Measurements from ENCODE around the gene GRIK3.

The GRIK3 gene

DNA sequence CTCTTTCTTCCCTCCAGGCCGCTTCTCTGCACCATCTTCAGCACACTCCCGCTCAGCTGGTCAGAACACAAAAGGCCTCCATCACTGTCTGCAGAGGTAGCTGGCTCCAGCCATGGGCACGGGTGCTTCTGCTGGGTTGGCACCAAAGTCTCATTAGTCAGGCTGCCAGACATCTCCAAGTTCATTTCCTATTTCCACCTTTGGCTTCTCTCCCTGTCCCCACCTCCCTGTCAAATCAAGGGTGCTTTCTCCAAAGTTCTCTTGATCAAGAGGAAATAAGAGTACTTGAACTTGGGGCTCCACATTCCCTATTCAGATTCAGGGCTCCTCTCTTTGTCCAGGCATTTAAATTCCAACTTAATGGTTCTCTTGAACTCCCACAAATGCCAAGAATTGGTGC lies 33.9 kb upstream of the GRIK3 start:
- no peak for DNase-seq
- Histone ChIP-seq H3K4me1 (peaks cover 23% of the 10 kb centered on the region), H3K27me3 (no peaks in the 10 kb centered on the region), H3K36me3 (no peaks in the 10 kb centered on the region), H3K4me3 (ENCODE audit: low read depth, low read length) (no peak overlapping the region), H3K9me3 (no peaks in the 10 kb centered on the region)
- TF ChIP-seq, protein P1, sequence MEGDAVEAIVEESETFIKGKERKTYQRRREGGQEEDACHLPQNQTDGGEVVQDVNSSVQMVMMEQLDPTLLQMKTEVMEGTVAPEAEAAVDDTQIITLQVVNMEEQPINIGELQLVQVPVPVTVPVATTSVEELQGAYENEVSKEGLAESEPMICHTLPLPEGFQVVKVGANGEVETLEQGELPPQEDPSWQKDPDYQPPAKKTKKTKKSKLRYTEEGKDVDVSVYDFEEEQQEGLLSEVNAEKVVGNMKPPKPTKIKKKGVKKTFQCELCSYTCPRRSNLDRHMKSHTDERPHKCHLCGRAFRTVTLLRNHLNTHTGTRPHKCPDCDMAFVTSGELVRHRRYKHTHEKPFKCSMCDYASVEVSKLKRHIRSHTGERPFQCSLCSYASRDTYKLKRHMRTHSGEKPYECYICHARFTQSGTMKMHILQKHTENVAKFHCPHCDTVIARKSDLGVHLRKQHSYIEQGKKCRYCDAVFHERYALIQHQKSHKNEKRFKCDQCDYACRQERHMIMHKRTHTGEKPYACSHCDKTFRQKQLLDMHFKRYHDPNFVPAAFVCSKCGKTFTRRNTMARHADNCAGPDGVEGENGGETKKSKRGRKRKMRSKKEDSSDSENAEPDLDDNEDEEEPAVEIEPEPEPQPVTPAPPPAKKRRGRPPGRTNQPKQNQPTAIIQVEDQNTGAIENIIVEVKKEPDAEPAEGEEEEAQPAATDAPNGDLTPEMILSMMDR (IDR thresholded peaks at IDR 0.05; ENCODE audit: low read depth, low read length), result no peak

DNA sequence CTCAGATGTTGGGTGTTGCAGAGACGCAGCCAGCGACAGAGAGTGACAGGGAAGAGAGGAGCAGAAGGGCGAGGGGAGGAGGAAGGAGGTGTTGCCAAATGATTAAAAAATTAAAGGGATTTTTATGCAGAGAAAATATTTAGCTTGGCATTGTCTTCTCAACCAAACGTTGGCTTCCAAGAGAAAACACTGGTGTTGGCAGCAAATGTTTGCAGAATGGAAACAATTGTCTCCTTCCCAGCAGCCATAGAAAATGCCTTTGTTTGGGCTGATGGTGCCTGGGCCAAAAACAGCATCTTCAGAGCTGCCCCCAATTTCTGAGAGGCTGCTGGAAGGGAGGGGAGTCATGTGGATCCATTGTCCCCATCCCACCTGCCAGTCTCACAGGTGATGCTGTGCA lies 29.7 kb upstream of the GRIK3 start:
- H3K4me3 ChIP-seq (ENCODE audit: low read depth, low read length), result no peak overlapping the region
- TF ChIP-seq, protein P1 (IDR thresholded peaks at IDR 0.05; ENCODE audit: low read depth, low read length), result no peak
- H3K36me3 ChIP-seq, result no peaks in the 10 kb centered on the region
- DNase-seq, result no peak
- no peaks in the 10 kb centered on the region for H3K27me3 ChIP-seq
- peaks cover 8% of the 10 kb centered on the region for H3K4me1 ChIP-seq
- no peaks in the 10 kb centered on the region for H3K9me3 ChIP-seq

DNA sequence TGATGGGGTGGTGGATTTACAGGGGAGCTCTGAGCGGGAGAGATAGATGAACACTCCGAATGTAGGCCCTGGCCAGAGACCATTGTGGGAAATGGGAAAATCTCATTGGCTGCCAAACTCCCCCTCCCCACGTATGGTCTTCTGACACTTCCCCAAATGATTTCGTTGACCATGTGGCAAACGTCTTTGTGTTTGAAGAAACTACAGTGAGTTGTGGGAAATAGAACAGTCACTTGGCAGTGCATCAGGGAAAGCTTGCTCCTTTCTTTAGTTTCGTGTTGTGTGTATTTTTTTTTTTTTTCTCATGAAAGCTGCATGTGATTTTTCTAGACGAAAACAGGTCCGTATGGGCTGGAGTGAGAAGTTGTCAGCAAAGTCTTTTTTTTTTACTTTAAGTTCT lies 25.0 kb upstream of the GRIK3 start:
- Histone ChIP-seq H3K4me3 (ENCODE audit: low read depth, low read length) (no peak overlapping the region), H3K27me3 (no peaks in the 10 kb centered on the region), H3K4me1 (no peaks in the 10 kb centered on the region), H3K36me3 (no peaks in the 10 kb centered on the region), H3K9me3 (no peaks in the 10 kb centered on the region)
- no peak for DNase-seq
- TF ChIP-seq, protein P1 (IDR thresholded peaks at IDR 0.05; ENCODE audit: low read depth, low read length), result no peak

DNA sequence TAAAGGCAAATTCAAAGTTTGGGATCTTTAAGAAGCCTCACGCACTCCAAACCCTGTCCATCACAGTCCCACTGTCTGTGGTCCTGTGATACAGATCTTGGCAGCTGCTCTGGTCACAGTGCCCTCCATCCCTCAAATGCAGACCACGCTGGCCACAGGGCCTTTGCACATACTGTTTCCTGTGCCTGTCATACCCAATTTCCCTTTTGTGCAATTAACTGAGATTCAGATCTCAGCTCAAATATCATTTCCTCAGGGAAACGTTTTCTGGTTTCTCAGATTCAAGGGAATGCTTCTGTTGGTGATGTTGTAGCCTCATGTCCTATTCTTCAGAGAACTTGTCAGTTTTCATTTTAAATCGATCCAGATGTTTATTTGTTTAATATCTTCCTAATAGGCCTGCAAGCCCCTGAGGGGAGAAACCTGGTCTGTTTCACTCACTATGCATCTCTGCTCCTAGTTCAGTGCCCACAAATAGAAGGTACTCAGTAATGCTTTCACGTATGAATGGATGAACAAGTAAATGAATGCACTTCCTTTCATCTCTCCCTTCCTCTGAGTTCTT lies 24.2 kb upstream of the GRIK3 start:
- Histone ChIP-seq H3K36me3 (no peaks in the 10 kb centered on the region), H3K4me1 (no peaks in the 10 kb centered on the region), H3K27me3 (no peaks in the 10 kb centered on the region), H3K4me3 (ENCODE audit: low read depth, low read length) (no peak overlapping the region), H3K9me3 (no peaks in the 10 kb centered on the region)
- DNase-seq, result peak; percentile 25
- TF ChIP-seq, protein P1 (IDR thresholded peaks at IDR 0.05; ENCODE audit: low read depth, low read length), result no peak

DNA sequence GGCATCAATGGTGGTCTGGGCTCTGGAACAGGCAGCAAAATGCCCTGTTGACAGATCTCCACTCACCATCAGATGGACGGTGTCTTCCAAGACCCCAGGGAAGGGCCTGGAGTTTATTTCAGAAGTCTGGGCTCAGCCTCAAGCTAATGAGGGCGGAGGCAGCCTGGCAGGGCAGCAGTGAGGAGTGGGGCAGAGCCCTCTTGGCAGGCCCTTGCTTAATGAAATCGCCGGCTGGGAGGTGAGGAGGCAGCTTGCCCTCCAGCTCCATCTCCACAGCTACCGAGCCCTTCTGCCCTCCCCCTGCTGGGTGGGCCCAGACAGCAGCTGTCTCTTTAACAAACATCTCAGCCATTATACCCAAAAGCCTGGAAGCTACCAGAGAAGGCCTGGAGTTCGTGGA lies 22.0 kb upstream of the GRIK3 start:
- Histone ChIP-seq H3K4me1 (peaks cover 5% of the 10 kb centered on the region; the same call in 1 of the 2 replicates), H3K27me3 (no peaks in the 10 kb centered on the region), H3K36me3 (no peaks in the 10 kb centered on the region), H3K4me3 (ENCODE audit: low read depth, low read length) (no peak overlapping the region), H3K9me3 (no peaks in the 10 kb centered on the region)
- peak; percentile 66 for DNase-seq
- TF ChIP-seq, protein P1 (IDR thresholded peaks at IDR 0.05; ENCODE audit: low read depth, low read length), result no peak

DNA sequence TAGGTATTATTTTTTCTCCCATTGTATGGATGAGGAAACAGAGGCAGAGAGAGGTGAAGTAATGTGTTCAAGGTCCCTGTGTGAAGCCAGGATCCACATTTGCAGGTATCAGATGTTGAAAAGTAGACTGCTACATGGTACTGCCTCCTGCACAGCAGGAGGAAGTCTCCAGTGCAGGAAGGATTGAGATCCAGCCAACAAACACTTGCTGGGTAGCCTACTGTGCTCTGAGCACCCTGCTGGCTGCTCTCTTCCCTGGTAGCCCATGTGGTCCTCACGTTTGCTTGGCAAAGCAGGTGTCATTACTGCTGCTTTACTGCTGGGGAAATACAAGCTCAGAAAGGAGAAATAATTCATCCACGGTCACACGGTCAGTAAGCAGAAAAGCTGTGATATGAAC lies 21.3 kb upstream of the GRIK3 start:
- Histone ChIP-seq H3K4me1 (peaks cover 8% of the 10 kb centered on the region; the same call in 1 of the 2 replicates), H3K36me3 (no peaks in the 10 kb centered on the region), H3K9me3 (no peaks in the 10 kb centered on the region), H3K27me3 (no peaks in the 10 kb centered on the region), H3K4me3 (ENCODE audit: low read depth, low read length) (no peak overlapping the region)
- no peak for DNase-seq
- TF ChIP-seq, protein P1 (IDR thresholded peaks at IDR 0.05; ENCODE audit: low read depth, low read length), result no peak
